T-helper 2 cell treated with Interferon-gamma antibody and Interleukin-4, amounts not matched to agents 100 ng/mL and 5 ng/mL, for 36 hours (primary cell): Measurements from ENCODE around the gene RAB24. TPM values are rescaled to one million over a fixed set of nuclear protein-coding genes. Genes with fewer than 3 reads are reported as not detected.

Source experiments
- intact Hi-C: fragments of 100-400 bp; cut with micrococcal nuclease; formaldehyde crosslinking; loops from one replicate; pipeline ENCODE4 v1.15.1; 2023
- total RNA-seq: library from RNA; stranded (reverse); gene quantifications from 2 replicates; pipeline ENCODE4 v1.2.3, GENCODE V29; 2022

Gene RAB24
- total RNA-seq, 1 donor from 2014 or later = 42.3 TPM

GRCh38 chr5:177333420-177334154 is 30.1 kb upstream of the RAB24 start:
- intact Hi-C loops = no loop called here

GRCh38 chr5:177332896-177333260 is 29.4 kb upstream of the RAB24 start:
- intact Hi-C loops = no loop called here

- intact Hi-C loops = no loop called here
These were observed 28.7 kb upstream of the RAB24 start for GRCh38 chr5:177332031-177332895.

DNA sequence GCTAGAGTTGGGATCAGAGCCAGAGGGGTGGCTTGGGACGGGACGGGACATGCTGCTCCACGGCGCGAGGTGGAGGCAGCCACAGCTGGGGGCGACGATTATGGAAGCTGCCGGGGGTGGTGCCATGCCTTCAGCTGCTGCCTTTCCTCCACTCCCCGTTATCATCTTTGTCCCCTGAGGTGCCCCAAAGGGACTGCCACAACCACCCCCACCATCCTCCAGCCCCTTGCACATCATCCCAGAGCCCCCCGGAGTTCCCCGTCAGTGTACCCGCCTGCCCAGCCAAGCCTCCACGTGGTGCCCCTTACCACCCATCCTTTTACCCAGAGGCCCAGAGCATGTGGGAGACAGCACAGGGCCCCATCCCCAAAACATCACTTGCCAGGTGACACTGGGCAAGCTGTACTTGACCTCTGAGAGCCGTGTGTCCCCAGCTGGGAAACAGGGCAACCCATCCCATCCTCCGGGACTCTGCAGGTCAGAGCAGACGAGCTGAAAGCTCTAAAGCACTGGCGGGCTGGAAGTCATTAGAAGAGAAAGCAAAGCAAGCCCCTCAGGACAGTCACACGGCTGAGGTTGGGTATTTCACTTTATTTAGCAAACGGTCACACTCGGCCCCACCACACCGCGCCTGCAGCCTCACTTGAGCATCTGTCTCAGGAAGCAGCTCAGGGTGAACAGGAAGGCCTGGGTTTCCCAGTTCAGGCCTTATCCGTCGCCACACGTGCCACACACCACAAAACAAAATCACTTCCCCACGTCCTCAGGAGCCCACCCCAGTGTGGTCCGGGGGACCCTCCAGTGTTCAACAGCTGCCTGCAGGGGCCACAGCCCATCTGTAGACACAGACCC is 27.7 kb upstream of the RAB24 start:
- intact Hi-C loops = no loop called here

GRCh38 chr5:177329883-177330282 is 26.4 kb upstream of the RAB24 start:
- intact Hi-C loops = no loop called here

GRCh38 chr5:177328545-177329231 is 25.2 kb upstream of the RAB24 start:
- intact Hi-C loops = no loop called here

GRCh38 chr5:177327539-177328522 is 24.3 kb upstream of the RAB24 start:
- intact Hi-C loops = no loop called here

GRCh38 chr5:177325868-177326381 is 22.4 kb upstream of the RAB24 start:
- intact Hi-C loops = no loop called here

GRCh38 chr5:177320879-177321278 is 17.4 kb upstream of the RAB24 start:
- intact Hi-C loops = no loop called here

DNA sequence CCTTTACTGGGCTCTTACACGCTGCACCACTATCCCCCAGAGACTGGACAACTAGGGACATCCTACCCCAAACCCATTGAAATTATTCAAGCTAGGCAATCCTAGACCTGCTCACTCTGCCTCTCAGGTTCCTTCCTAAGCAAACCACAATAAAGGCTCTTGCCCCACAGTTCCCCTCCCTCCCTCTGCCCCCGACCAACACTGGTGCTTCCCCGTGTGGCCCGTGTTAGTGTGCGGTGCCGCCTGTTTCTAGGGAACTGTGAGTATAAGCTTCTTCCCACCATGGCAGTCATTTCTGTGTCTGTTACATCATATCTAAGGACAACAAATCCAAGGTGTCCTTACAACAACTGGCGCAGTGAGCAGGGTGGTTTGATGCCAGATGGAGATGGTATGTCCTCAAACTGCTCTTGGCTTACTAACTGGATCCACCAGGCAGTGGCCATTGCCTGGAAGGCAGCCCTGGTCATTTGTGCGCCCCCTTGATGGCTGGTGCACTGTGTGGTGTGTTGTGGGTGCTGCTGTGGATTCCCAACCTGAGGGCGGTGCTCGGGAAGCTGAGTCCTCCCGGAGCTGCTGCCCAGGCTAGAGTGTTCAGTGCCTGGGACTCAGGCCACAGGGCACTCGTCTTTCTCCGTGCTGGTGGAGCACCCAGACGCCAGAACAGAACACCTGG is 16.5 kb upstream of the RAB24 start:
- intact Hi-C loops = loop anchor here (2.0 kb wide), 1 partner anchor 83 kb away; no protein-coding TSS in a partner anchor

GRCh38 chr5:177317959-177318377 is 14.4 kb upstream of the RAB24 start:
- intact Hi-C loops = loop anchor here (1.0 to 2.0 kb wide), 2 partner anchors 64 to 85 kb away; no protein-coding TSS in a partner anchor

- intact Hi-C loops = no loop called here
These were observed 12.5 kb upstream of the RAB24 start for GRCh38 chr5:177316005-177316404.

- intact Hi-C loops = no loop called here
These were observed 11.9 kb upstream of the RAB24 start for GRCh38 chr5:177315411-177315810.

- intact Hi-C loops = no loop called here
These were observed 11.1 kb upstream of the RAB24 start for GRCh38 chr5:177314376-177315342.

DNA sequence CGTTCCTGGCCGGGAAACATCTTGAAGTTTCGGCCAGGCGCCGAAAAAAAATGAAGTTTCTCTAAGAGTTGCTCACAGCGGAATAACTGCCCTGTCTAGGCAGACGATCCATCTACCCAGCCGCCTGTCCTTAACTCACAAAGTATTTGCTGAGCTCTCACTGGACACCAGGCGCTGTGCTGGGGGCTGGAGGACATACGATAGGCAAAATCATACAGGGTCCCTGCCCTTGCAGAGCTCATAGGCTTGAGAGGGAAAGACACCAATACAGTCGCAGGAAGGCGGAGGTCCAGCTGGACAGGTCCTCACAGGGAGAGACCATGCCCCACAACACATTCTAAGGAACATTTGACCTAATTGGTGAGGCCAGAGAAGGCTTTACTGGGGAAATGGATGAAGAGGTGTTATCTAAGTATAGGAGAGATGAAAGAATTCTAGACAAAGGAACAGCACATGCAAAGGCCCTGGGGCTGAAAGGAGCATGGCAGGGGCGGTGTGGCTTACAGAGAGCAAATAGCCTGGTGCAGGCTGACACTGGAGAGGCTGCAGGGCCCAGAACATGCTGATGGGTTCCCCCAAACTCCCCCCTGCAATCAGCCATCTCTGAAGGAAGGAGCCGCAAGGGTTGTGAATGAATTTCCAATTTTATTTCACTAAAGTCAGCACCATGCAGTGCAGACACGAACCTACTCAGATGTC is 10.2 kb upstream of the RAB24 start:
- intact Hi-C loops = loop anchor here (2.0 kb wide), 2 partner anchors 141 to 667 kb away; partner anchors contain the start of gene TSPAN17

DNA sequence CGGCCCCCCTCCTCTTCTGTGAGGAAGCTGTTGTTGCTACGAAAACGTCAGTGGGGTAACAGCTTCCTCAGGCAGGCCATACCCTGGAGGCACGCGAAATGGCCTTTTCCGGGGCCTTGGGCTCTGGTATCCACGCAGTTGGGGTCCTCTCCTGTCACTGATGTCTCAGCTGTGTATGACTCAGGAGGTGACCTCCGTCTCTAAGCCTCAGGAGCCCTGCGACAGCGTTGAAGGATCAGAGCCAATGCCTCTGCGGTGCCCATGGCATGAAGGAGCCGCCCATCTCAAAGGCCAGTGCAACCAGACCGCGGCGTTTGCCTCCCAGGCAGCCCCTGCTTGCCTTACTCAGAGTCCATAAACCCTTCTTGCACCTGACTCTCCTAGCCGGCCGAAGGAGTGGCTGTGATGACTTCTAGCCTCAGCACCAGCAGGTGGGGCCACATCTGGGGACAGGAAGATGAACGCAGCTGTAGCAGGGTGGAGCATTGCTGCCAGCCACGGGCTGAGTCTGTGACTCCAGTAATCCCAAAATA is 9.2 kb upstream of the RAB24 start:
- intact Hi-C loops = loop anchor here (1.0 to 2.0 kb wide), 5 partner anchors 9 to 666 kb away; partner anchors contain the start of genes LMAN2, PDLIM7, PRELID1 and RAB24
